OCI-LY1 (cell line): ENCODE data around the gene PTP4A1.

Source experiments
- CTCF ChIP-seq: fragments of 200-600 bp; sonication (generic), shearing (Covaris generic); IDR thresholded peaks from 2 replicates; pipeline ENCODE4 v1.5.1; 2017; ENCODE audit warnings: mild to moderate bottlenecking, antibody characterized with exemption, low read length, moderate library complexity, mixed read lengths
- EZH2 ChIP-seq: fragments of 200-600 bp; sonication (generic), shearing (Covaris generic); IDR thresholded peaks from 2 replicates; pipeline ENCODE4 v1.8.0; 2017; ENCODE audit warnings: borderline replicate concordance, mixed run types, mild to moderate bottlenecking, antibody characterized with exemption, low read length, moderate library complexity, mixed read lengths

GRCh38 chr6:63561288-63561687, 11.0 kb upstream of the PTP4A1 start:
- TF ChIP-seq CTCF (no peak), EZH2 (no peak)
